ENCODE measurements around the gene CCNY.

DNA sequence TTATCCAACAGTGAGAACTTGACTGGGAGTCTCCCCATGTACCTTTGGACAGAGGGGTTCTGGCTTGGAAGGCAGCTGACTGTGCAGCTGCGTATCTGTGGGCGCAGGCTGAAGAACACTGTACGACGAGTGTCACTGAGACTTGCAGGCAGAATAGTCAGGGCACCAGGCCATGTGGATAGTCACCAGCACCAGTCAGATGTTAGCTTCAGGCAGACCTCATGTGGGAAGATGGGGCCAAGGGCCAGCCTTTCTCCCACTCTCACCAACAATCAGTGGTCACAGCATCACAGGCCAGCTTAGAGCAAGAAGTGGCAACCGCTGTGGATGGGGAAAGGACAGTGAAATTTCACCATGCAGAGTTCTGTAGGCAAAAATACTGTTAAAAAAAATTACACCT lies 225.4 kb downstream of the CCNY start:
- TF ChIP-seq POLR2A (IDR thresholded peaks at IDR 0.05) (no peak), EP300 (IDR thresholded peaks at IDR 0.05) (no peak)
- TF ChIP-seq, protein P1, sequence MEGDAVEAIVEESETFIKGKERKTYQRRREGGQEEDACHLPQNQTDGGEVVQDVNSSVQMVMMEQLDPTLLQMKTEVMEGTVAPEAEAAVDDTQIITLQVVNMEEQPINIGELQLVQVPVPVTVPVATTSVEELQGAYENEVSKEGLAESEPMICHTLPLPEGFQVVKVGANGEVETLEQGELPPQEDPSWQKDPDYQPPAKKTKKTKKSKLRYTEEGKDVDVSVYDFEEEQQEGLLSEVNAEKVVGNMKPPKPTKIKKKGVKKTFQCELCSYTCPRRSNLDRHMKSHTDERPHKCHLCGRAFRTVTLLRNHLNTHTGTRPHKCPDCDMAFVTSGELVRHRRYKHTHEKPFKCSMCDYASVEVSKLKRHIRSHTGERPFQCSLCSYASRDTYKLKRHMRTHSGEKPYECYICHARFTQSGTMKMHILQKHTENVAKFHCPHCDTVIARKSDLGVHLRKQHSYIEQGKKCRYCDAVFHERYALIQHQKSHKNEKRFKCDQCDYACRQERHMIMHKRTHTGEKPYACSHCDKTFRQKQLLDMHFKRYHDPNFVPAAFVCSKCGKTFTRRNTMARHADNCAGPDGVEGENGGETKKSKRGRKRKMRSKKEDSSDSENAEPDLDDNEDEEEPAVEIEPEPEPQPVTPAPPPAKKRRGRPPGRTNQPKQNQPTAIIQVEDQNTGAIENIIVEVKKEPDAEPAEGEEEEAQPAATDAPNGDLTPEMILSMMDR (IDR thresholded peaks at IDR 0.05), result no peak
